Ishikawa (cell line): ENCODE measurements around the gene TIMP3.

ENCODE experiments used
- CEBPB ChIP-seq: IDR thresholded peaks from 2 replicates; pipeline ENCODE4 v1.6.1; 2012
- CREB1 ChIP-seq: IDR thresholded peaks from 2 replicates; pipeline ENCODE4 v1.6.1; 2012; ENCODE audit warnings: low read depth
- EGR1 ChIP-seq: IDR thresholded peaks from 2 replicates; pipeline ENCODE4 v1.6.1; 2012
- EP300 ChIP-seq: IDR thresholded peaks from 2 replicates; pipeline ENCODE4 v1.6.1; 2012; ENCODE audit warnings: borderline replicate concordance
- FOXM1 ChIP-seq: IDR thresholded peaks from 2 replicates; pipeline ENCODE4 v1.6.1; 2012; ENCODE audit warnings: low read depth, borderline replicate concordance
- NFIC ChIP-seq: IDR thresholded peaks from 2 replicates; pipeline ENCODE4 v1.6.1; 2012
- RAD21 ChIP-seq: IDR thresholded peaks from 2 replicates; pipeline ENCODE4 v1.6.1; 2012; ENCODE audit warnings: low read depth
- TAF1 ChIP-seq: IDR thresholded peaks from 2 replicates; pipeline ENCODE4 v1.6.1; 2012; ENCODE audit warnings: low read depth, mild to moderate bottlenecking
- TCF12 ChIP-seq: IDR thresholded peaks from 2 replicates; pipeline ENCODE4 v1.6.1; 2012; ENCODE audit warnings: low read depth
- TEAD4 ChIP-seq: IDR thresholded peaks from 2 replicates; pipeline ENCODE4 v1.6.1; 2012
- YY1 ChIP-seq: IDR thresholded peaks from 2 replicates; pipeline ENCODE4 v1.6.1; 2012; ENCODE audit warnings: low read depth
- ZBTB7A ChIP-seq: IDR thresholded peaks from 2 replicates; pipeline ENCODE4 v1.6.1; 2012; ENCODE audit warnings: low read depth
- TF ChIP-seq, protein P1 (sequence below): IDR thresholded peaks from 2 replicates; pipeline ENCODE4 v1.6.1; 2012
- TF ChIP-seq, protein P2 (sequence below): IDR thresholded peaks from 2 replicates; pipeline ENCODE4 v1.6.1; 2012

DNA sequence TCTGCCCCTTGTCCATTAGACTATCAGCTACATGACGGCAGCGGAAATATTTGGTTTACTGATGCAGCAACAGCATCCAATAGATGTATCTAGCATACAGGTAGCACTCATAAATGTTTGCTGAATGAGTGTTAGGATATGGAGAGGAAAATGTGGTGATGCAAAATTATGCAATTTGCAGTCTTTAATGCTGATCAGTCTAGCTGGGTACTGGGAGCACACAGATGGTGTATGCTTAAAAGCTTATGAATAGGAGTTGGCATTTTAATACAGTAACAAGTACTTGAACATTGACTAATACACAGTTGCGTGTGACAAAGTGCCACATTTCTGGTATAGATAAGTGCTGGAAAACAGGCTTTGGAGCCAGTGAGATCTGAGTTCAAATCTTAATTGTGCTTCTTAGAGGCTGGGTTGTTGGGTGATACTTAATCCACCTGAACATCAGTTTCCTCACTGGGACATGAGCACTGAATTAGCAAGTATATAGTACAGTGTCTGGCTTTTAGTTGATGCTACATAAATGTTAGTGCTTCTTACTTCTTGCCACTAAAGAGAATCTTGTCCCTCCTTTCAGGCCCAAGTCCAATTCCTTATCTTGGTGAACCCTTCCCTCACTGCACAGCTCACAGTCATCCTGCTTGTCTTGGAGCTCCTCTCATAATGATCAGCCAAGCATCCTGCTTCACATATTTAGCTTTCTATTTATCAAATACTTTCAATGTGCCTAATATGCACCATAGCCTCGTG is 99.6 kb downstream of the TIMP3 start:
- TF ChIP-seq CREB1 (no peak), YY1 (no peak), EP300 (no peak), TEAD4 (no peak), TAF1 (no peak), RAD21 (no peak), EGR1 (no peak), TCF12 (no peak), FOXM1 (no peak), CEBPB (no peak), NFIC (no peak), ZBTB7A (no peak)
- TF ChIP-seq, protein P1, sequence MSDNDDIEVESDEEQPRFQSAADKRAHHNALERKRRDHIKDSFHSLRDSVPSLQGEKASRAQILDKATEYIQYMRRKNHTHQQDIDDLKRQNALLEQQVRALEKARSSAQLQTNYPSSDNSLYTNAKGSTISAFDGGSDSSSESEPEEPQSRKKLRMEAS: no peak
- TF ChIP-seq, protein P2, sequence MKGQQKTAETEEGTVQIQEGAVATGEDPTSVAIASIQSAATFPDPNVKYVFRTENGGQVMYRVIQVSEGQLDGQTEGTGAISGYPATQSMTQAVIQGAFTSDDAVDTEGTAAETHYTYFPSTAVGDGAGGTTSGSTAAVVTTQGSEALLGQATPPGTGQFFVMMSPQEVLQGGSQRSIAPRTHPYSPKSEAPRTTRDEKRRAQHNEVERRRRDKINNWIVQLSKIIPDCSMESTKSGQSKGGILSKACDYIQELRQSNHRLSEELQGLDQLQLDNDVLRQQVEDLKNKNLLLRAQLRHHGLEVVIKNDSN: no peak
